ENCODE measurements around the gene MYO5A.

DNA sequence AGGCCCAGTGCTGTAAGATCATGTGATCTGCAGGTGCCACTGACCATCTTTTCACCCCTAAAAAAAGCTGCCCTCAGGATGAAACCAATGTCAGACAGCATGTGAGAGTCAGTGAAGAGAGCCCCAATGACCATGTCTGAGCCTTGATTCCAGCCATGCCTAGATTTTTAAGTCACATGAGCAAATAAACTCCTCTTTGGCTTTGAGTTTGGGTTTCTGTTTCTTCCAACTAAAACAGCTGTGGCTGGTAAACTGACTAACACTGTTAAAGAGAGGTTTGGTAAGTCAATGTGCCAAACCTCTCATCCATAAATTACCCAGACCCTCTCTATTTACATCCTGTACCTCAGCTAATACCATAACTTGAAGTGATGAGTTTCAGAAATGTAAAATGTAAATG, 8.3 kb downstream of the MYO5A start:
- TF ChIP-seq, protein P1, sequence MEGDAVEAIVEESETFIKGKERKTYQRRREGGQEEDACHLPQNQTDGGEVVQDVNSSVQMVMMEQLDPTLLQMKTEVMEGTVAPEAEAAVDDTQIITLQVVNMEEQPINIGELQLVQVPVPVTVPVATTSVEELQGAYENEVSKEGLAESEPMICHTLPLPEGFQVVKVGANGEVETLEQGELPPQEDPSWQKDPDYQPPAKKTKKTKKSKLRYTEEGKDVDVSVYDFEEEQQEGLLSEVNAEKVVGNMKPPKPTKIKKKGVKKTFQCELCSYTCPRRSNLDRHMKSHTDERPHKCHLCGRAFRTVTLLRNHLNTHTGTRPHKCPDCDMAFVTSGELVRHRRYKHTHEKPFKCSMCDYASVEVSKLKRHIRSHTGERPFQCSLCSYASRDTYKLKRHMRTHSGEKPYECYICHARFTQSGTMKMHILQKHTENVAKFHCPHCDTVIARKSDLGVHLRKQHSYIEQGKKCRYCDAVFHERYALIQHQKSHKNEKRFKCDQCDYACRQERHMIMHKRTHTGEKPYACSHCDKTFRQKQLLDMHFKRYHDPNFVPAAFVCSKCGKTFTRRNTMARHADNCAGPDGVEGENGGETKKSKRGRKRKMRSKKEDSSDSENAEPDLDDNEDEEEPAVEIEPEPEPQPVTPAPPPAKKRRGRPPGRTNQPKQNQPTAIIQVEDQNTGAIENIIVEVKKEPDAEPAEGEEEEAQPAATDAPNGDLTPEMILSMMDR (IDR thresholded peaks at IDR 0.05; ENCODE audit: insufficient read depth, low read length): no peak
- no peak for TF ChIP-seq POLR2AphosphoS5 (IDR thresholded peaks at IDR 0.05; ENCODE audit: low read depth)
- TF ChIP-seq REST (IDR thresholded peaks at IDR 0.05; ENCODE audit: insufficient replicate concordance, low read depth): no peak
- TF ChIP-seq GABPA (IDR thresholded peaks at IDR 0.05; ENCODE audit: low read depth): no peak
- no peak for TF ChIP-seq SPI1 (IDR thresholded peaks at IDR 0.05; ENCODE audit: borderline replicate concordance, low read depth)
